Forelimb muscle (tissue), 1 donor: Measurements from ENCODE around the gene NUBPL. TPM values are rescaled to one million over a fixed set of nuclear protein-coding genes. Genes with fewer than 3 reads are reported as not detected.
"Not testable (repeated sequence)": the region's sequence is repeated elsewhere in the genome, so short reads cannot be mapped to it uniquely, and the experiment has no call there.

Experiments
- DNase-seq: peaks from one replicate; pipeline ENCODE4 v3.0.0-alpha.2; 2013; ENCODE audit warnings: low read depth
- polyA plus RNA-seq: library from polyadenylated mRNA; unstranded; fragments of 120-200 nt; gene quantifications from one replicate; pipeline ENCODE4 v1.2.1, GENCODE V29; 2013; ENCODE audit not compliant: insufficient read length

Gene NUBPL
- polyA plus RNA-seq, 1 donor, result 8.7 TPM

DNA sequence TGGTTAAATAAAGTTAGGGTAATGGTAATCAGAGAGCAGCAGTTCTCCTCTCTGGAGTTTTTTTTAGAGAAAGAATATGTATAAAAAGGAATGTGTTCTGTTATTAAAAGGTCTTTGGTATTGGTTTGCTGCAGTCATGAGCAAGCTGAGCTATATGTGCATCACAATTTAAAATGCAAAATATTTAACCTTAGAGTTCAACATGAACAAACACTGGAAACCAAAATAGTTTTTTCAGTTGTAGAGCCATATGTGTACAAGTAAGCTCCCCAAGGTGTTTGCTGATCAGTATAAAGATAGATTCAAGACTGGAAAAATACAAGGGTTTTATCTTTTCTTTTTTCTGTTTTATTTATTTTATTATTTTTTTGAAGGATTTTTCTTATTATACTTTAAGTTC, 245.0 kb downstream of the NUBPL start:
- no peak for DNase-seq

DNA sequence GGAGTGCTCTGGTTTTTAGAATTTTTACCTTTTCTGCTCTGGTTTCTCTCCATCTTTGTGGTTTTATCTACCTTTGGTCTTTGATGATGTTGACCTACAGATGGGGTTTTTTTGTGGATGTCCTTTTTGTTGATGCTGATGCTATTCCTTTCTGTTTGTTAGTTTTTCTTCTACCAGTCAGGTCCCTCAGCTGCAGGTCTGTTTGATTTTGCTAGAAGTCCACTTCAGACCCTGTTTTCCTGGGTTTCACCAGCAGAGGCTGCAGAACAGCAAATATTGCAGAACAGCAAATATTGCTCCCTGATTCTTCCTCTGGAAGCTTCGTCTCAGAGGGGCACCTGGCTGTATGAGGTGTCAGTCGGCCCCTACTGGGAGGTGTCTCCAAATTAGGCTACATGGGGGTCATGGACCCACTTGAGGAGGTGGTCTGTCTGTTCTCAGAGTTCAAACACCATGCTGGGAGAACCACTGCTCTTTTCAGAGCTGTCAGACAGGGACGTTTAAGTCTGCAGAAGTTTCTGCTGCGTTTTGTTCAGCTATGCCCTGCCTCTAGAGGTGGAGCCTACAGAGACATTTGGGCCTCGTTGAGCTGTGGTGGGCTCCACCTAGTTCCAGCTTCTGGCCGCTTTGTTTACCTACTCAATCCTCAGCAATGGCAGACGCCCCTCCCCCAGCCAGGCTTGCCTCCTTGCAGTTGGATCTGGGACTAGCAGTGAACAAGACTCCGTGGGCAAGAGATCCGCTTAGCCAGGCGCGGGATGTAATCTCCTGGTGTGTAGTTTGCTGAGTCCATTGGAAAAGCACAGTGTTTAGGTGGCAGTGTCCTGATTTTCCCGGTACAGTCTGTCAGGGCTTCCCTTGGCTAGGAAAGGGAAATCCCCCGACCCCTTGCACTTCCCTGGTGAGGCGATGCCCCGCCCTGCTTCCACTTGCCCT, 250.8 kb downstream of the NUBPL start:
- DNase-seq, result not testable (repeated sequence)

DNA sequence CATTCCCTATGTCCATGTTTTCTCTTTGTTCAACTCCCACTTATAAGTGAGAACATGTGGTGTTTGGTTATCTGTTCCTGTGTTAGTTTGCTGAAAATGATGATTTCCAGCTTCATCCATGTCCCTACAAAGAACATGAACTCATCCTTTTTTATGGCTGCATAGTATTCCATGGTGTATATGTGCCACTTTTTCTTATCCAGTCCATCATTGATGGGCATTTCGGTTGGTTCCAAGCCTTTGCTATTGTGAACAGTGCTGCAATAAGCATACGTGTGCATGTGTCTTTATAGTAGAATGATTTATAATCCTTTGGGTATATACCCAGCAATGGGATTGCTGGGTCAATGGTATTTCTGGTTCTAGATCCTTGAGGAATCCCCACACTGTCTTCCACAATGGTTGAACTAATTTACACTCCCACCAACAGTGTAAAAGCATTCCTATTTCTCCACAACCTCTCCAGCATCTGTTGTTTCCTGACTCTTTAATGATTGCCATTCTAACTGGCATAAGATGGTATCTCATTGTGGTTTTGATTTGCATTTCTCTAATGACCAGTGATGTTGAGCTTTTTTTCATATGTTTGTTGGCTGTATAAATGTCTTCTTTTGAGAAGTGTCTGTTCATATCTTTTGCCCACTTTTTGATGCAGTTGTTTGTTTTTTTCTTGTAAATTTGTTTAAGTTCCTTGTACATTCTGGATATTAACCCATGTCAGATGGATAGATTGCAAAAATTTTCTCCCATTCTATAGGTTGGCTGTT, 252.7 kb downstream of the NUBPL start:
- not testable (repeated sequence) for DNase-seq

DNA sequence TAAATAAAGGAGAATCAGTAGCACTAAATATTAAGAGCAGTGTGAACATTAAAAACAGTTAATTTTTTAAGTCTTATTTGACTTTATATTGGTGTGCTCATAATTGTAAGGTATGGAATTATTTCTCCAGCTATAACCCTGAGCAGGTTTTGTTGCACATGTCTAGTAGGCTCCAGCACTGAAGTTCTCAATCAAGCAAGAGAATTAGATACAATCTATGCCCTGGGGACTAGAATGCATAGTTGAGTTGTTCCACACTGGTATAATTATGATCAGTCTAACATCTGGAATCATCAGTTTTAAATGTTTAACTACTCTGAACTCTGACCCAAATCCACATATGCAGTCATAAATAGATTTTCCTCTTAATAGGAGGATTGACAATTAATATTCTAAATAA, 258.1 kb downstream of the NUBPL start:
- no peak for DNase-seq

DNA sequence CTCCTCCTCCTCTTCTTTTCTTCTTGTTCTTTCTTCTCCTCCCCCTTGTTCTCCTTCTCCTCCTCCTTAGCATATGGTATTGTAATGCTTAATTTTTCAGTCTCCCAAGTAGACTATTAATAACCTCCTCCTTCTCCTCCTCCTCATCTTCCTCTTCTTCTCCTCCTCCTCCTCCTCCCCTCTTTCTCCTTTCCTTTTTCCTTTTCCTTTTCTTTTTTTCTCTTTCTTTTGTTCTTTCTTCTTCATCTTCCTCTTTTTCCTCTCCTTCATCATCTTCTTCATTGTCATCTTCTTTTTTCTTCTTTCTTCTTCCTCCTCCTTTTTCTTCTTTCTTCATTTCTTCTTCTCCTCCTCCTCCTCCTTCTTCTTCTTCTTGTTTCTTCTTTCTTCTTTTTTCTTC, 264.3 kb downstream of the NUBPL start:
- DNase-seq, result no peak

DNA sequence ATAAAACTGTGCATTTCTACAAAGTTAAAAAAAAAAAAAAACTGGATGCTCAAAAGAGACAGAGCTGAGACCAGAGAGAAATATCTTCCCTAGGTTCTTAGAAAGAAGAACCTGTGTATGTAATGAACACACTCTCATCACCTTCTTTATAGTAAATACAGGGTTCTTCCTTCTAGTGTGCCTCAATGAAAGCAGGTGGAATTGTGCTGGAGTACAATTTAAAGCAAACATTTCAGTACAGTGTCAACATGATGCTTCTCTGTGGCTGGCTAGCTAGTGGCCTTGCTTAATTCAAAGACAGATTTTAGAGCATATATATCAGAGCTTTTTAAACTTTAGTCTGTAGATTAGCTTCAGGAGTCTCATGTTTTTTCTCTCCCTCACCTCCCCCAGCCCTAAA, 266.1 kb downstream of the NUBPL start:
- no peak for DNase-seq

DNA sequence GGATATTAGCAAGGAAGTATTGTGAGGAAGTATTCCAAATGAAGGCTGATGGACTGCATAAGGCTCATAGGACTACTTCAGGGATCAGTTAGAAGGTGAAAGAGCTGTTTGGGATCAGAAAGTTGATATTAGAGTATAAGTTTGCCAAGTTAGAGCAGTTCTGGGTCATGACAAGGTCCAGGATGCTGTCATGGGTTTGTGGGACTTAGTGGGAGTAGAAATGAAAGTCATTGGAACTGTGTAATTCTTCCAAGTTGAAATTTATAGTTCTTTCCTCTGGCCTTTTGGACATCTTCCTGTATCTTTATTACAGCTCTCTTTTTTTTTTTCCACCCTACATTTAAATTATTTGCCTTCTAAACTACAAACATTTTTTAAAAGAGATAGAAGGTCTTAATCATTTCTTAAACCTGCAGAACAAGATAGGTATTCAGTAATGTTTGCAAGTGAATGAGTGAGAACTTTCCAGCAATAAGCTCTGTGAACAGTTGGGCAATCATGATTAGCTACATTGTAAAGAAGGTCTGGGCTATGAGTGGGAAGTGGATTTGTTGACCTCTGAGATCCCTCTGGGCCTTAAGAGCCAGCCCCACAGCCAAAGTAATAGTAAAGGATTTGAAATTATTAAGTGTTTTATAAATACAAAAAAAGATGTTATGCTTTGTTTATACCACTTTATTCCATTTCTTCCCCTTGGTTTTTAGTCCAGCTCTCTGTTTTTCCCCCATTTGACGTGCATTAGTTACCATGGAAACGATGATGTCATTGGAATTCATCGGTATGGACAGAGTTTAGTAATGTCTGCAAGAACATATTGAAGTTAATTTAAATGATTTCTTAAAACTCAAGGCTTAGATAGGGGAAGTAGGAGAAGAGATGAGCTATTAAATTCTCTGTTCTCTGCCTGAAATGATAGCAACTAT, 268.0 kb downstream of the NUBPL start:
- peak; percentile 82 for DNase-seq

DNA sequence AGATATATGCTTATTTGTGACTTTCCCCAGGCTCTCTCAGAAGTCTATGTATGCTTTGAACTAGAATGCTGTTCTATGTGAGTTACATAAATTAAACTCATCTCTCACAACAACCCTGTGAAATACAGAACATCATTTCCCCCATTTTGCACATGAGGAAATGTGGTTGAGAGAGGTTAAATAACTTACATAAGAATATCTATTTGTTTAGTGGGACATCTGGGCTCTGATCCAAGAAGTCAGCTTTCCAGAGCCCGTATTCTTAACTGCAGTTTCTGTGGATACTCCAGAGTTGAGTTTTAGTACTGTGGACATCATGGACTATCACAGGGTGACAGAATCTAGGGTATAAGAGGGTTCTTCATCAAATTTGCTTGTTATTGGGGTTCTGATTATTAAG, 273.4 kb downstream of the NUBPL start:
- DNase-seq, result no peak

DNA sequence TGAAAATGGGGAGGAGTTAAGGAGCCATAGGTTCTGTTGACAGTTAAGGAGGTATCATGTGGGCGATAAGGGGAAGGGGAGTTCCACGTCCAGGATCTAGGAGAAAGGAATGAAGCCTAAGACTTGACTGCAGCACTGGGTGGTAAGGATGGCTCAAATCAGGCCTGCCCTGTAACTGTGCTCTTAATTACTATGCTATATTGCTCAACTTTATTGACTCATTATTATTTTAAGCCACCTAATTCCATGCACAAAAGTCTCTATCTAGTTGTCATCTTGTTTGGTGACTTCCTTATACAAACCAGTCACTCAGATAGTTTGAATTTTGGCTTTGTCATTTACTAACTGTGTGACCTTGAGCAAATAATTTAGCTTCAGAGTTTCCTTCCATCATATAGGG, 273.8 kb downstream of the NUBPL start:
- no peak for DNase-seq

DNA sequence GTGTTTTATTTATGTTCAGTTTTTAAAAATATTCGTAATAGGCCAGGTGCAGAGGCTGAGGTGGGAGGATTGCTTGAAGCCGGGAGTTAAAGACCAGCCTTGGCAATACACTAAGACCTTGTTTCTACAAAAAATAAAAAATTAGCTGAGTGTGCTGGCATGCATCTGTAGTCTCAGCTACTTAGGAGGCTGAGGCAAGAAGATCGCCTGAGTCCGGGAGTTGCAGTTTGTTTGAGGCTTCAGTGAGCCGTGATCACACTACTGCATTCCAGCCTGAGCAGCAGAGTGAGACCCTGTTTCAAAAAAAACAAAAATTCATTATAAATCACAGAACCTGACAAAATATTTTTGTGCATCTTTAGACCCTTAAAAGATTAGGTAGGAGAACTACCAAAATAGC, 275.8 kb downstream of the NUBPL start:
- DNase-seq, result no peak

DNA sequence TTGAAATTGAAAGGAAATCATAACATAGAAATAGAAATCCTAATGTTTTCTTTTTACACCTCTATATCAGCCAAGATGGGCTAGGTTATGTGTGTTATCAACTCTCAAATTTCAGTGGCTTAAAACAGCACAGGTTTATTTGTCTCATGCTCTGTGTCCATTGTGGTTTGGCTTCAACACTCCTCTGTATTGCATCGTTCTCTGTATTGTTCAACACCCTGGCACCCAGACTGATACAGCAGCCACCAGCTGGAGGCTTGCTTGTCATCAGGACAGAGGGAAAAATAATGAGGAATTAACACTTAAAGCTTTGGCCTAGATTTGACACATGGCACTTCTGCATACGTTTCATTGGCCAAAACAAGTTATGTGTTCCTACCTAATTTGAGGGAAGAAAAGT, 281.7 kb downstream of the NUBPL start:
- no peak for DNase-seq

DNA sequence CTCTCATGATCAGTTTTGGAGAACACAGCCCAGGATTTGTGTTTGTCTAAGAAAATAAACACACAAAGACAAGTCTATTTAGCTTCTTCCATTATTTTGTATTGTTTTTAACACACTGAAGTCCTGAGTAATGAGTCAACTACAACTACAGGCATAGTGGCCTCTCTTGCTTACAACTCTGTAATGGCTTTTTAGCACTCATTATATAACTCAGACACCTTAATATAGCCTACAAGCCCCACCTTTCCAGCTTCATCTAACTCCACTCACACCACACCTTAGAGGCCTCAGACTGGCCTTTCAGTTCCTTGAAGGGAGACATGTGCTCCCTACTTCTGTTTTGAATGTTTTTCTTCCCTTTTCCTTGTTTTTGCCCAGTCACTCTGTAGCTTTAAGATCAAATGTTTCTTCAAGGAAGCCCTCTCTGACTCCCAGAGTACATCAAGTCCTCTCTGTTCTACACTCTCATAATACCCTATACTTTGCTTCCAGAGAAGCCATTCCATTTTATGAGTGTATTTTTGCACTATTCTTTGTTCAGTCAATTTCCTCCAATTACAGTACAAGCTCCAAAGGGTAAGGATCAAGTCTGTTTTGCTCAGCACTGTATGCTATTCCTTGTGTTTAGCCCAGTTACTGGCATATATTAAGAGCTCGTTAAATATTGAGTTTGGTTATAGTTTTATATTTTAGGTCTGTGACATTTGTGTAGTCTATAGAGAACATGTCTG, 282.3 kb downstream of the NUBPL start:
- DNase-seq, result no peak

DNA sequence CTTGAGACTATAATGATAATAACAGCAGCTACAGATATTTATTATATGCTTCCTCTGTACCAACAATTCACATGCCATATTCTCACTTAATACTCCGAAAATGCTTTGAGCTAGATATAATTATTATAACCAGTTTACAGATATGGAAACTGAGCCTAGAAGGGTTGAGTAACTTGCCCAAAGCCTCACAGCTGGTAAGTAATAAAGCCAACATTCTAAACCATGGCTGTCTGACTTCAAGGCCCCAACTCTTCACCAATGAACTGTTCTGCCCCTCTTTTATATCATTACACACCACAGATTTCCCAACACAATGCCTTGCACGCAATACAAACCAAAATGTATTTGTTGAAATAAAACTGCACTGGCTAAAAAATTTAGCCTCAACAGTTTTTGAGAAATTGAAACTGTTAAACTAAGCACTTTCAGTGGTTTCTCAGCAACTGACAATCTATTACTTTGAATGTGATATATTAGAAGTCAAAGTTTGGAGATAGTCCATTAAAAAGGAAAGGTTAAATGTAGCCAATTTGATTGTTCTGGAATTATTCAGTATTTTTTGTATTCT, 293.4 kb downstream of the NUBPL start:
- DNase-seq, result no peak

DNA sequence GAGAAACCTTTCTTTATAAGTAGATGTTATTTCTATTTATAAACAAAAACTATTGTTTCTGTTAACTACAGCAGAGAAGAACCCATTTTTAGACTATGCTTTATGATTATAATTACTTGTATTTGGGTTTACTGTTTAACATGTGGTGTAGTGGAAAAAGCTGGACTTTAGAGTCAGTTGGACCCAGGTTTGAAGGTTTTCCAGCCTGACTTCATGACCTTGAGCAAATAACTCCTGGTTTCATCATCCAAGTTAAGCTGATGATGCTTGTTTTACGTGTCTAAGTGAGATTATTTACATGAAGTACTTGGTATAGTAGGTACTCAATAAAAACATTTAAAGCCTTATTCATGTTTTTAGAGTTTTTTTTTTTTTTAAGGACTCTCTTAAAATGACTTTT, 294.1 kb downstream of the NUBPL start:
- DNase-seq, result no peak

DNA sequence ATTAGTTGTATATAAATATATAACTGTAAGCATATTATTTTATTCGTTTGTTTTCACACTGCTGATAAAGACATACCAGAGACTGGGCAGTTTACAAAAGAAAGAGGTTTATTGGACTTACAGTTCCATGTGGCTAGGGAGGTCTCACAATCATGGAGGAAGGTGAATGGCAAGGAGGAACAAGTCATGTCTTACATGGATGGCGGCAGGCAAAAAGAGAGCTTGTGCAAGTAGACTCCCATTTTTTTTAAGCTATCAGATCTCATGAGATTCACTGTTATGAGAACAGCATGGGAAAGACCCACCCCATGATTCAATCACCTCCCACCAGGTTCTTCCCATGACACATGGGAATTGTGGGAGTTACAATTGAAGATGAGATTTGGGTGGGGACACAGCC, 294.8 kb downstream of the NUBPL start:
- DNase-seq, result not testable (repeated sequence)

DNA sequence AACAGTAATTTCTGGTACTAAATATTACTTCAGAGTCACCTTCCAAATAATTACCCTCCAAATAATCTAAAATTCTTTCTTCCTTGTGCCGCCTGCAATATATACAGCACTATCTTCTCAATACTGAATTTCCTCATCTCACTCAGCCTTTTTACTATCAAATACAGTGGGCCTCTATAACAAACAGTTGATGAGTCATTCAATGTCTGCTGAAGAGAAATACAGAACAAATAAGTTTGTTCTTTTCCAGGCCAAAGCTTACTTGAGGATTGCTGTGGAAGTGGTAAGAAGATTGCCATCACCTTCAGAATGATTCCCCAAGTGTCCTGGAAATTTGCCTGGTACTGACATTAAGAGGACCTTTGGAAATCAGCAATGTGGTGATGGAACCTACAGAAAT, 297.7 kb downstream of the NUBPL start:
- no peak for DNase-seq

DNA sequence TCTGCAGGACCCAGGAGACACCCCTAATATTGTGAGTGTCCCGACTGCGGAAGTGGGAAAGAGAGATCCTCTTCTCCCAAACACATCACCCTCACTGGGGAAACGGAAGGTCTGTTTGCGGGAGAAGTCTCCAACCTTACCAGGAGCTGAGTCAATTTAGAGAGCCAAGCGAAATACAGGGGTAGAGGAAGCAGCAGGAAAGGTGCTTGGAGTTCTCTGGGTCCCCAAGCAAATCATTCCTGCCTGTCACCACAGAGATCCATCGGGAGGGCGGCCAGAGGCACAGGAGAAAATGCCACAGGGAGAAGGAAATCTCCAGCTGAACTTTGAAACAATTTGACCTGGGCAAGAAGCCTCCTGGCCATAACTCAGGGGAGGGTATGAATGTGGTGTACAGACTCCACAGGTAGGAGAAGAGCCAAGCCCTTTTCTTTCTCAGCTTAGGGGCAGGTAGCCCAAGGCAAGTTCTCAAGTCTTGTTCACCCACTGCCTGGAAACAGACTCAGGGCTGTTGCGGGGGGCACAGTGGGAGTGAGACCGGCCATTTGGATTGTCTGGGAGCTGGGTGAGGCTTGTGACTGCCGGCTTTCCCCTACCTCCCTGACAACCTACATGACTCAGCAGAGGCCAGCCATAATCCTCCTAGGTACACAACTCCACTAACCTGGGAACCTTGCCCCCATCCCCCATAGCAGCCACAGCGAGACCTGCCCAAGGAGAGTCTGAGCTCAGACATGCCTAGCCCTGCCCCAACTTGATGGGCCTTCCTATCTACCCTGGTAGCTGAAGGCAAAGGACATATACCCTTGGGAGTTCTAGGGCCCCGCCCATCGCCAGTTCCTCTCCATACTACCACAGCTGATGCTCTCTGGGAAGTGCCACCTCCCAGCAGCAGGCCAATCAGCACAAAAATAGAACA, 304.0 kb downstream of the NUBPL start:
- DNase-seq, result no peak

DNA sequence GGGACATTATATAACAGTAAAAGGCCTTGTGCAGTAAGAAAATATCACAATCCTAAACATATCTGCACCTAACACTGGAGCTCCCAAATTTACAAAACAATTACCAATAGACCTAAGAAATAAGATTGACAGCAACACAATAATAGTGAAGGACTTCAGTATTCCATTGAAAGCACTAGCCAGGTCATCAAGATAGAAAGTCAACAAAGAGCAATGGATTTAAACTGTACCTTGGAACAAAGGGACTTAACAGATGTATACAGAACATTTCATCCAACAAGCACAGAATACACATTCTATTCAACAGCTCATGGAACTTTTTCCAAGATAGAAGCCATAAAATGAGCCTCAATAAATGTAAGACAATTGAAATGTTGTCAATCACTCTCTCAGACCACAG, 306.4 kb downstream of the NUBPL start:
- DNase-seq, result no peak

DNA sequence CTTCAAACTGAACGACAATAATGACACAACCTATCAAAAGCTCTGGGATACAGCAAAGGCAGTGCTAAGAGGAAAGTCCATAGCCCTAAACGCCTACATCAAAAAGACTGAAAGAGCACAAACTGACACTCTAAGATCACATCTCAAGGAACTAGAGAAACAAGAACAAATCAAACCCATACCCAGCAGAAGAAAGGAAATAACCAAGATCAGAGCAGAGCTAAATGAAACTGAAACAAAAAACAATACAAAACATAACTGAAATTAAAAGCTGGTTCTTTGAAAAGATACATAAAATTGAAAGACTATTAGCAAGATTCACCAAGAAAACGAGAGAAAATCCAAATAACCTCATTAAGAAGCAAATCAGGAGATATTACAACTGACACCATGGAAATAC, 306.9 kb downstream of the NUBPL start:
- DNase-seq, result not testable (repeated sequence)

DNA sequence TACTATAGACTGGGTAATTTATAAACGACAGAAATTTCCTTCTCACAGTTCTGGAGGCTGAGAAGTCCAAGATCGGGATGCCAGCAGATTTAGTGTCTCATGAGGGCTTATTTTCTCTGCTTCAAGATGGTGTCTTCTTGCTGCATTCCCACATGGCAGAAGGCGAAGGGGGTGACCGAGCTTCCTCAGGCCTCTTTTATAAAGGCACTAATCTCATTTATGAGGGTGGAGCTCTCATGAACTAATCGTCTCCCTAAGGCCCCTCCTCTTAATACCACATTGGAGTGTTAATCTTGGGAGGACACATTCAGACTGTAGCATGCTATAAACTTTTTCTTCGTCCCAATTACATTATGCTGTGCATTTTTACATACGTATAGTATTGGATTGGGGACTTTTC, 315.5 kb downstream of the NUBPL start:
- DNase-seq, result no peak
